ENCODE measurements around the gene BDKRB2. TPM values are rescaled to one million over a fixed set of nuclear protein-coding genes. Genes with fewer than 3 reads are reported as not detected.

The BDKRB2 gene
- total RNA-seq, 1 experiment from 2014 or later: 0.21 TPM

DNA sequence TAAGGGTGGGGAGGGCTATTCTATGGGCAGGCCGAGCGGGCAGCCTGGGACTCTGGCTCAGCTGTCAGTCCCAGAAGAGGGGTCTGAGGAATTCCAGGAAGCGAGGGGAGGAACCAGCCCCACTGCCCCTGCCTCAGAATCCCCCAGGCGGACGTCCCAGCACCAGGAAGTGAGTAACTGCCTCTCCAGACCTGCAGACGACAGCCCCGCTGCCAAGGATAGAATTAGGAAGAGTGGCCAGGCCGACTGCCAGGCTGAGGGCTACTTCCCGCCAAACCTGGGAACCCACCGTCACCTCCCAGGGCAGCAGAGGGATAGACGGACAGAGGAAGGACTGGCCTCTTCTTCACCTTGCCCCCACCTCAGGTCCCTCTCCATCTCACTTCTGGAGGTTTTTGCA is 6.7 kb upstream of the BDKRB2 start:
- BruUV-seq (replicated peaks): no TSS peak
- Histone ChIP-seq H3K4me1 (ENCODE audit: insufficient read depth, low read length, poor library complexity, severe bottlenecking) (no peaks in the 10 kb centered on the region), H3K27me3 (replicated peaks; ENCODE audit: insufficient read depth, low read depth, low read length, poor library complexity) (no peaks in the 10 kb centered on the region), H3K27ac (ENCODE audit: low read depth, low read length, poor library complexity, severe bottlenecking) (no peak overlapping the region), H3K36me3 (ENCODE audit: insufficient read depth, low read length, poor library complexity, severe bottlenecking) (no peaks in the 10 kb centered on the region), H3K9me3 (ENCODE audit: low read depth, low read length, poor library complexity, severe bottlenecking) (no peaks in the 10 kb centered on the region), H3K4me3 (ENCODE audit: low read depth, low read length, poor library complexity, severe bottlenecking) (no peak overlapping the region)
- TF ChIP-seq EZH2 (IDR thresholded peaks at IDR 0.05; ENCODE audit: borderline replicate concordance, low read depth, low read length, poor library complexity, severe bottlenecking) (no peak), CTCF (conservative IDR thresholded peaks at IDR 0.05; ENCODE audit: low read depth, low read length) (no peak)
- ChIA-PET CTCF (no interaction called here), POLR2A (ENCODE audit: low non-redundant PET) (no interaction called here)
- intact Hi-C loops (cut with micrococcal nuclease; ENCODE audit: unreplicated experiment): no loop called here
- DNase-seq (ENCODE audit: low spot score): no peak

GRCh38 chr14:96198430-96199130 is 6.1 kb upstream of the BDKRB2 start:
- TF ChIP-seq CTCF (conservative IDR thresholded peaks at IDR 0.05; ENCODE audit: low read depth, low read length) (no peak), EZH2 (IDR thresholded peaks at IDR 0.05; ENCODE audit: borderline replicate concordance, low read depth, low read length, poor library complexity, severe bottlenecking) (no peak)
- Histone ChIP-seq H3K27ac (ENCODE audit: low read depth, low read length, poor library complexity, severe bottlenecking) (no peak overlapping the region), H3K27me3 (replicated peaks; ENCODE audit: insufficient read depth, low read depth, low read length, poor library complexity) (no peaks in the 10 kb centered on the region), H3K36me3 (ENCODE audit: insufficient read depth, low read length, poor library complexity, severe bottlenecking) (no peaks in the 10 kb centered on the region), H3K9me3 (ENCODE audit: low read depth, low read length, poor library complexity, severe bottlenecking) (no peaks in the 10 kb centered on the region), H3K4me3 (ENCODE audit: low read depth, low read length, poor library complexity, severe bottlenecking) (no peak overlapping the region), H3K4me1 (ENCODE audit: insufficient read depth, low read length, poor library complexity, severe bottlenecking) (no peaks in the 10 kb centered on the region)
- ChIA-PET POLR2A (ENCODE audit: low non-redundant PET) (no interaction called here), CTCF (no interaction called here)
- no TSS peak for BruUV-seq (replicated peaks)
- DNase-seq (ENCODE audit: low spot score): no peak
- intact Hi-C loops (cut with micrococcal nuclease; ENCODE audit: unreplicated experiment): no loop called here

DNA sequence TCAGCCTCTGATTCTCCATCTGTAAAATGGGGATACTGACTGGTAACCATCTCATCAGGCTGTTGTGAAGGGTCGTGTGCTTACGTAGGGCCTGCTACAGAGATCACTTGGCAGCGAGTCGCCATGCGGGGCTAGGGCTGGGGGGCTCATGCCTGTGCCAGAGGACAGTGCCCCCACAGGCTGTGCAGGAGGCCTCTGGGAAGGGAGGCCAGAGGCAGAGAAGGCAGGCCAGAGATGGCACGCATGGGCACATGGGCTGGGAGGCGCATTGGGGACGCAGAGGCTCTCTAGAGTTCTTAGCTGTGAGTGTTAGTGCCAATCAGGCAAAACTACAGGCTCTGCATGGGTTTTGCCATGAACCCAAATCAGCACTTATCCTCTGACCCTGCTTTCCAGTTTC is 3.5 kb upstream of the BDKRB2 start:
- H3K36me3 ChIP-seq (ENCODE audit: insufficient read depth, low read length, poor library complexity, severe bottlenecking): no peaks in the 10 kb centered on the region
- POLR2A ChIA-PET (ENCODE audit: low non-redundant PET): no interaction called here
- H3K27ac ChIP-seq (ENCODE audit: low read depth, low read length, poor library complexity, severe bottlenecking): no peak overlapping the region
- TF ChIP-seq EZH2 (IDR thresholded peaks at IDR 0.05; ENCODE audit: borderline replicate concordance, low read depth, low read length, poor library complexity, severe bottlenecking): no peak
- no peak for DNase-seq (ENCODE audit: low spot score)
- H3K4me3 ChIP-seq (ENCODE audit: low read depth, low read length, poor library complexity, severe bottlenecking): no peak overlapping the region
- no TSS peak for BruUV-seq (replicated peaks)
- no peaks in the 10 kb centered on the region for H3K27me3 ChIP-seq (replicated peaks; ENCODE audit: insufficient read depth, low read depth, low read length, poor library complexity)
- intact Hi-C loops (cut with micrococcal nuclease; ENCODE audit: unreplicated experiment): no loop called here
- CTCF ChIA-PET: no interaction called here
- peaks cover 10% of the 10 kb centered on the region for H3K4me1 ChIP-seq (ENCODE audit: insufficient read depth, low read length, poor library complexity, severe bottlenecking)
- H3K9me3 ChIP-seq (ENCODE audit: low read depth, low read length, poor library complexity, severe bottlenecking): no peaks in the 10 kb centered on the region

- no TSS peak for BruUV-seq (replicated peaks)
Measured at GRCh38 chr14:96201965-96202364, 2.7 kb upstream of the BDKRB2 start.

More at GRCh38 chr14:96201965-96202364, 2.7 kb upstream of the BDKRB2 start:
- H3K4me3 ChIP-seq (ENCODE audit: low read depth, low read length, poor library complexity, severe bottlenecking): no peak overlapping the region
- no peaks in the 10 kb centered on the region for H3K36me3 ChIP-seq (ENCODE audit: insufficient read depth, low read length, poor library complexity, severe bottlenecking)
- ChIA-PET POLR2A (ENCODE audit: low non-redundant PET) (no interaction called here), CTCF (no interaction called here)
- H3K9me3 ChIP-seq (ENCODE audit: low read depth, low read length, poor library complexity, severe bottlenecking): no peaks in the 10 kb centered on the region
- H3K4me1 ChIP-seq (ENCODE audit: insufficient read depth, low read length, poor library complexity, severe bottlenecking): peaks cover 10% of the 10 kb centered on the region
- H3K27me3 ChIP-seq (replicated peaks; ENCODE audit: insufficient read depth, low read depth, low read length, poor library complexity): no peaks in the 10 kb centered on the region
- no peak for TF ChIP-seq EZH2 (IDR thresholded peaks at IDR 0.05; ENCODE audit: borderline replicate concordance, low read depth, low read length, poor library complexity, severe bottlenecking)
- TF ChIP-seq CTCF (conservative IDR thresholded peaks at IDR 0.05; ENCODE audit: low read depth, low read length): no peak
- intact Hi-C loops (cut with micrococcal nuclease; ENCODE audit: unreplicated experiment): no loop called here
- H3K27ac ChIP-seq (ENCODE audit: low read depth, low read length, poor library complexity, severe bottlenecking): no peak overlapping the region
- no peak for DNase-seq (ENCODE audit: low spot score)

Data from A673 (cell line).